Measurements from ENCODE around the gene SULF2. TPM values are rescaled to one million over a fixed set of nuclear protein-coding genes. Genes with fewer than 3 reads are reported as not detected.

Gene SULF2
- total RNA-seq, 1 experiment from 2014 or later = not detected

GRCh38 chr20:47776639-47777038, 8.6 kb downstream of the SULF2 start:
- Histone ChIP-seq H3K4me3 (ENCODE audit: low read length) (no peak overlapping the region), H3K27me3 (ENCODE audit: low read length) (no peaks in the 10 kb centered on the region), H4K20me1 (ENCODE audit: insufficient read depth, low read depth, low read length) (no peaks in the 10 kb centered on the region), H3K9ac (ENCODE audit: low read length) (no peak overlapping the region), H2AFZ (ENCODE audit: low read length) (no peak overlapping the region), H3K4me2 (ENCODE audit: low read depth, low read length, poor library complexity, severe bottlenecking) (no peak overlapping the region), H3K9me3 (ENCODE audit: low read length) (no peaks in the 10 kb centered on the region), H3K79me2 (ENCODE audit: low read length) (no peaks in the 10 kb centered on the region), H3K36me3 (ENCODE audit: insufficient read depth, low read length) (no peaks in the 10 kb centered on the region), H3K9me2 (replicated peaks; ENCODE audit: insufficient read depth, low read length) (no peaks in the 10 kb centered on the region), H3K27ac (ENCODE audit: low read length) (no peak overlapping the region), H3K4me1 (ENCODE audit: low read length) (no peaks in the 10 kb centered on the region)
- no peak for DNase-seq

GRCh38 chr20:47775841-47776240, 9.4 kb downstream of the SULF2 start:
- Histone ChIP-seq H3K4me3 (ENCODE audit: low read length) (no peak overlapping the region), H3K4me1 (ENCODE audit: low read length) (no peaks in the 10 kb centered on the region), H3K27me3 (ENCODE audit: low read length) (no peaks in the 10 kb centered on the region), H3K9me3 (ENCODE audit: low read length) (no peaks in the 10 kb centered on the region), H3K4me2 (ENCODE audit: low read depth, low read length, poor library complexity, severe bottlenecking) (no peak overlapping the region), H3K79me2 (ENCODE audit: low read length) (no peaks in the 10 kb centered on the region), H2AFZ (ENCODE audit: low read length) (no peak overlapping the region), H4K20me1 (ENCODE audit: insufficient read depth, low read depth, low read length) (no peaks in the 10 kb centered on the region), H3K27ac (ENCODE audit: low read length) (no peak overlapping the region), H3K36me3 (ENCODE audit: insufficient read depth, low read length) (no peaks in the 10 kb centered on the region), H3K9me2 (replicated peaks; ENCODE audit: insufficient read depth, low read length) (no peaks in the 10 kb centered on the region), H3K9ac (ENCODE audit: low read length) (no peak overlapping the region)
- no peak for DNase-seq

GRCh38 chr20:47775039-47775438, 10.2 kb downstream of the SULF2 start:
- Histone ChIP-seq H4K20me1 (ENCODE audit: insufficient read depth, low read depth, low read length) (no peaks in the 10 kb centered on the region), H3K4me2 (ENCODE audit: low read depth, low read length, poor library complexity, severe bottlenecking) (no peak overlapping the region), H3K79me2 (ENCODE audit: low read length) (no peaks in the 10 kb centered on the region)

GRCh38 chr20:47774131-47774777, 11.0 kb downstream of the SULF2 start:
- no peak overlapping the region for H3K9ac ChIP-seq (ENCODE audit: low read length)
- no peak for DNase-seq
- no peaks in the 10 kb centered on the region for H3K9me3 ChIP-seq (ENCODE audit: low read length)
- no peak overlapping the region for H3K4me2 ChIP-seq (ENCODE audit: low read depth, low read length, poor library complexity, severe bottlenecking)
- no peaks in the 10 kb centered on the region for H3K9me2 ChIP-seq (replicated peaks; ENCODE audit: insufficient read depth, low read length)
- H3K4me3 ChIP-seq (ENCODE audit: low read length) = no peak overlapping the region
- H4K20me1 ChIP-seq (ENCODE audit: insufficient read depth, low read depth, low read length) = no peaks in the 10 kb centered on the region
- H3K4me1 ChIP-seq (ENCODE audit: low read length) = no peaks in the 10 kb centered on the region
- no peaks in the 10 kb centered on the region for H3K36me3 ChIP-seq (ENCODE audit: insufficient read depth, low read length)
- H3K79me2 ChIP-seq (ENCODE audit: low read length) = no peaks in the 10 kb centered on the region
- H2AFZ ChIP-seq (ENCODE audit: low read length) = no peak overlapping the region
- H3K27me3 ChIP-seq (ENCODE audit: low read length) = no peaks in the 10 kb centered on the region
- no peak overlapping the region for H3K27ac ChIP-seq (ENCODE audit: low read length)

More at GRCh38 chr20:47775039-47775438, 10.2 kb downstream of the SULF2 start:
- Histone ChIP-seq H2AFZ (ENCODE audit: low read length) (no peak overlapping the region), H3K9me3 (ENCODE audit: low read length) (no peaks in the 10 kb centered on the region), H3K4me3 (ENCODE audit: low read length) (no peak overlapping the region), H3K27ac (ENCODE audit: low read length) (no peak overlapping the region), H3K27me3 (ENCODE audit: low read length) (no peaks in the 10 kb centered on the region), H3K36me3 (ENCODE audit: insufficient read depth, low read length) (no peaks in the 10 kb centered on the region), H3K9me2 (replicated peaks; ENCODE audit: insufficient read depth, low read length) (no peaks in the 10 kb centered on the region), H3K4me1 (ENCODE audit: low read length) (no peaks in the 10 kb centered on the region), H3K9ac (ENCODE audit: low read length) (no peak overlapping the region)
- no peak for DNase-seq

GRCh38 chr20:47773371-47773786, 11.9 kb downstream of the SULF2 start:
- Histone ChIP-seq H3K9ac (ENCODE audit: low read length) (no peak overlapping the region), H3K4me3 (ENCODE audit: low read length) (no peak overlapping the region), H3K79me2 (ENCODE audit: low read length) (no peaks in the 10 kb centered on the region), H2AFZ (ENCODE audit: low read length) (no peak overlapping the region), H3K36me3 (ENCODE audit: insufficient read depth, low read length) (no peaks in the 10 kb centered on the region), H3K9me3 (ENCODE audit: low read length) (no peaks in the 10 kb centered on the region), H3K27me3 (ENCODE audit: low read length) (no peaks in the 10 kb centered on the region), H3K4me1 (ENCODE audit: low read length) (no peaks in the 10 kb centered on the region), H4K20me1 (ENCODE audit: insufficient read depth, low read depth, low read length) (no peaks in the 10 kb centered on the region), H3K27ac (ENCODE audit: low read length) (no peak overlapping the region), H3K9me2 (replicated peaks; ENCODE audit: insufficient read depth, low read length) (no peaks in the 10 kb centered on the region), H3K4me2 (ENCODE audit: low read depth, low read length, poor library complexity, severe bottlenecking) (no peak overlapping the region)
- no peak for DNase-seq

GRCh38 chr20:47770935-47771334, 14.3 kb downstream of the SULF2 start:
- no peak overlapping the region for H3K9ac ChIP-seq (ENCODE audit: low read length)
- no peaks in the 10 kb centered on the region for H4K20me1 ChIP-seq (ENCODE audit: insufficient read depth, low read depth, low read length)
- H3K36me3 ChIP-seq (ENCODE audit: insufficient read depth, low read length) = no peaks in the 10 kb centered on the region
- H3K79me2 ChIP-seq (ENCODE audit: low read length) = no peaks in the 10 kb centered on the region
- H3K9me3 ChIP-seq (ENCODE audit: low read length) = no peaks in the 10 kb centered on the region
- no peaks in the 10 kb centered on the region for H3K9me2 ChIP-seq (replicated peaks; ENCODE audit: insufficient read depth, low read length)
- DNase-seq = no peak
- H3K4me3 ChIP-seq (ENCODE audit: low read length) = no peak overlapping the region
- H3K27me3 ChIP-seq (ENCODE audit: low read length) = no peaks in the 10 kb centered on the region
- H3K4me1 ChIP-seq (ENCODE audit: low read length) = no peaks in the 10 kb centered on the region
- no peak overlapping the region for H2AFZ ChIP-seq (ENCODE audit: low read length)
- H3K27ac ChIP-seq (ENCODE audit: low read length) = no peak overlapping the region
- no peak overlapping the region for H3K4me2 ChIP-seq (ENCODE audit: low read depth, low read length, poor library complexity, severe bottlenecking)

GRCh38 chr20:47768016-47768824, 17.1 kb downstream of the SULF2 start:
- H3K4me2 ChIP-seq (ENCODE audit: low read depth, low read length, poor library complexity, severe bottlenecking) = no peak overlapping the region
- no peak overlapping the region for H3K9ac ChIP-seq (ENCODE audit: low read length)
- H3K27ac ChIP-seq (ENCODE audit: low read length) = no peak overlapping the region
- no peak overlapping the region for H3K4me3 ChIP-seq (ENCODE audit: low read length)
- H2AFZ ChIP-seq (ENCODE audit: low read length) = no peak overlapping the region
- H3K79me2 ChIP-seq (ENCODE audit: low read length) = no peaks in the 10 kb centered on the region
- H3K4me1 ChIP-seq (ENCODE audit: low read length) = no peaks in the 10 kb centered on the region
- no peaks in the 10 kb centered on the region for H4K20me1 ChIP-seq (ENCODE audit: insufficient read depth, low read depth, low read length)
- no peaks in the 10 kb centered on the region for H3K9me3 ChIP-seq (ENCODE audit: low read length)
- H3K27me3 ChIP-seq (ENCODE audit: low read length) = no peaks in the 10 kb centered on the region
- DNase-seq = no peak
- no peaks in the 10 kb centered on the region for H3K9me2 ChIP-seq (replicated peaks; ENCODE audit: insufficient read depth, low read length)
- H3K36me3 ChIP-seq (ENCODE audit: insufficient read depth, low read length) = no peaks in the 10 kb centered on the region

GRCh38 chr20:47765691-47766594, 19.3 kb downstream of the SULF2 start:
- Histone ChIP-seq H2AFZ (ENCODE audit: low read length) (no peak overlapping the region), H3K36me3 (ENCODE audit: insufficient read depth, low read length) (no peaks in the 10 kb centered on the region), H3K4me1 (ENCODE audit: low read length) (no peaks in the 10 kb centered on the region), H3K9me2 (replicated peaks; ENCODE audit: insufficient read depth, low read length) (no peaks in the 10 kb centered on the region), H3K9me3 (ENCODE audit: low read length) (no peaks in the 10 kb centered on the region), H3K9ac (ENCODE audit: low read length) (no peak overlapping the region), H3K27me3 (ENCODE audit: low read length) (no peaks in the 10 kb centered on the region), H4K20me1 (ENCODE audit: insufficient read depth, low read depth, low read length) (no peaks in the 10 kb centered on the region), H3K4me2 (ENCODE audit: low read depth, low read length, poor library complexity, severe bottlenecking) (no peak overlapping the region), H3K4me3 (ENCODE audit: low read length) (no peak overlapping the region), H3K79me2 (ENCODE audit: low read length) (no peaks in the 10 kb centered on the region), H3K27ac (ENCODE audit: low read length) (no peak overlapping the region)
- DNase-seq = no peak

Measured in Karpas-422 (cell line).